Measurements from ENCODE around the gene ZKSCAN8.

Gene ZKSCAN8

DNA sequence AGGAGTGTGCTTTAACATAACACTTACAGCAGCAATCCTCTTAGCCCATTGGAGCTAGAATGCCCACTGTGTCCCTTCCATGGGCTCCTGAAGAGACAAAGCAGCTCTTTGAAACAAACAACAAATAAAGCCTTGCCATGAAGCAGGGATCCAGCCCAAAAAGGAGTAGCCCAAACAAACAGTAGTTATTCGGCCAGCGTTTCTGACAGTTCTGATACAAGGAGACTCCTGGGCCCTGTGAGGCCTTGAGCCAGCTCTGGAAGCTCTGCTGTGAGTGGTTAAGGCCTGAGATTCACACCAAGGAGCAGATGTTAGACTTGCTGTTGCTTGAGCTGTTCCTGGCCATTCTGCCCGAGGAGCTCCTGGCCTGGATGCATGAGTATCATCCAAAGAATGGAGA is 34.2 kb upstream of the ZKSCAN8 start:
- ATAC-seq (ENCODE audit: low read depth) (no peak), DNase-seq (ENCODE audit: low spot score) (no peak)
- TF ChIP-seq, protein P1, sequence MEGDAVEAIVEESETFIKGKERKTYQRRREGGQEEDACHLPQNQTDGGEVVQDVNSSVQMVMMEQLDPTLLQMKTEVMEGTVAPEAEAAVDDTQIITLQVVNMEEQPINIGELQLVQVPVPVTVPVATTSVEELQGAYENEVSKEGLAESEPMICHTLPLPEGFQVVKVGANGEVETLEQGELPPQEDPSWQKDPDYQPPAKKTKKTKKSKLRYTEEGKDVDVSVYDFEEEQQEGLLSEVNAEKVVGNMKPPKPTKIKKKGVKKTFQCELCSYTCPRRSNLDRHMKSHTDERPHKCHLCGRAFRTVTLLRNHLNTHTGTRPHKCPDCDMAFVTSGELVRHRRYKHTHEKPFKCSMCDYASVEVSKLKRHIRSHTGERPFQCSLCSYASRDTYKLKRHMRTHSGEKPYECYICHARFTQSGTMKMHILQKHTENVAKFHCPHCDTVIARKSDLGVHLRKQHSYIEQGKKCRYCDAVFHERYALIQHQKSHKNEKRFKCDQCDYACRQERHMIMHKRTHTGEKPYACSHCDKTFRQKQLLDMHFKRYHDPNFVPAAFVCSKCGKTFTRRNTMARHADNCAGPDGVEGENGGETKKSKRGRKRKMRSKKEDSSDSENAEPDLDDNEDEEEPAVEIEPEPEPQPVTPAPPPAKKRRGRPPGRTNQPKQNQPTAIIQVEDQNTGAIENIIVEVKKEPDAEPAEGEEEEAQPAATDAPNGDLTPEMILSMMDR (IDR thresholded peaks at IDR 0.05; ENCODE audit: poor library complexity, severe bottlenecking): no peak
- no peaks in the 10 kb centered on the region for H3K9me3 ChIP-seq (ENCODE audit: severe bottlenecking)
- no peaks in the 10 kb centered on the region for H3K36me3 ChIP-seq (ENCODE audit: low read depth)
- no peaks in the 10 kb centered on the region for H3K4me1 ChIP-seq (ENCODE audit: insufficient read depth, poor library complexity, severe bottlenecking)
- no peak overlapping the region for H3K4me3 ChIP-seq (ENCODE audit: severe bottlenecking)
- no peaks in the 10 kb centered on the region for H3K27me3 ChIP-seq (ENCODE audit: insufficient read depth, poor library complexity, severe bottlenecking)
- no peak overlapping the region for H3K27ac ChIP-seq (ENCODE audit: poor library complexity, severe bottlenecking)

DNA sequence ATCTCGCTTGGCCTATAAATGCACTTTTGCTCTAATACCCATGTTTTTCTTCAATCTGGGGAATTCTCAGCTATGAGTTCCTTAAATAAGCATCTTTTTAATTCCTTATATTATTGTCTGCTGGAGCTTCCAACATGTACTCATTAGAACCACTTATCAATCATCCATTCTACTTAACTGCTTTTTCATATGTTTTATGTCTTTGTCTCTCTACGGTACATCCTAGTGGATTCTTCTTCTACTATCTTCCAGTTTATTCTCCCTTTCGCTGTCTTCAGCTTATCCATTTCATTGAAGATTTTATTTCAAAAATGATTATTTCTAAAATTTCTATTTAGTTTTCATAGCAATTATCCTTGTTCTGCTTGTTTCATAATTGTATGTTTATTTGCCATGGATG is 29.7 kb upstream of the ZKSCAN8 start:
- H3K27ac ChIP-seq (ENCODE audit: poor library complexity, severe bottlenecking): no peak overlapping the region
- no peak overlapping the region for H3K4me3 ChIP-seq (ENCODE audit: severe bottlenecking)
- no peak for DNase-seq (ENCODE audit: low spot score)

DNA sequence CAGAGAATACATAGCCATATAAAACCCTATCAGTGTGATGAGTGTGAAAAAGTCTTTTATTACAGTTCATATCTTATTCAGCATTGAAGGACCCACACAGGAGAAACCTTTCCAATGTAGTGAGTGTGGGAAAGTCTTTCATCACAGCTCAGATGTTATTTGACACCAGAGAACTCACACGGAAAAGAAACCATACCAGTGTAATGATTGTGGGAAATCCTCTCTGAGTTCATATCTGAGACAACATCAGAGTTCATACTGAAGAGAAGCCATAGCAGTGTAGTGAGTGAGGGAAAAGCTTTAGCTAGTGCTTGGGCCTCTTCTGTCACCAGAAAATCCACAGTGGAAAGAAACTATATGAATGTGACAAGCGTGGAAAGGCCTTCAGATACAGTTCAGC is 25.9 kb upstream of the ZKSCAN8 start:
- H3K36me3 ChIP-seq (ENCODE audit: low read depth): peaks cover 17% of the 10 kb centered on the region
- no peaks in the 10 kb centered on the region for H3K27me3 ChIP-seq (ENCODE audit: insufficient read depth, poor library complexity, severe bottlenecking)
- H3K4me3 ChIP-seq (ENCODE audit: severe bottlenecking): no peak overlapping the region
- ATAC-seq (ENCODE audit: low read depth) (no peak), DNase-seq (ENCODE audit: low spot score) (no peak)
- H3K4me1 ChIP-seq (ENCODE audit: insufficient read depth, poor library complexity, severe bottlenecking): no peaks in the 10 kb centered on the region
- no peaks in the 10 kb centered on the region for H3K9me3 ChIP-seq (ENCODE audit: severe bottlenecking)
- H3K27ac ChIP-seq (ENCODE audit: poor library complexity, severe bottlenecking): no peak overlapping the region
- TF ChIP-seq, protein P1 (IDR thresholded peaks at IDR 0.05; ENCODE audit: poor library complexity, severe bottlenecking): no peak

More for the DNA sequence above, 29.7 kb upstream of the ZKSCAN8 start:
- H3K9me3 ChIP-seq (ENCODE audit: severe bottlenecking): no peaks in the 10 kb centered on the region
- H3K4me1 ChIP-seq (ENCODE audit: insufficient read depth, poor library complexity, severe bottlenecking): no peaks in the 10 kb centered on the region
- no peak for ATAC-seq (ENCODE audit: low read depth)
- H3K27me3 ChIP-seq (ENCODE audit: insufficient read depth, poor library complexity, severe bottlenecking): no peaks in the 10 kb centered on the region
- TF ChIP-seq, protein P1 (IDR thresholded peaks at IDR 0.05; ENCODE audit: poor library complexity, severe bottlenecking): no peak
- no peaks in the 10 kb centered on the region; the same call in 1 of the 2 replicates for H3K36me3 ChIP-seq (ENCODE audit: low read depth)

DNA sequence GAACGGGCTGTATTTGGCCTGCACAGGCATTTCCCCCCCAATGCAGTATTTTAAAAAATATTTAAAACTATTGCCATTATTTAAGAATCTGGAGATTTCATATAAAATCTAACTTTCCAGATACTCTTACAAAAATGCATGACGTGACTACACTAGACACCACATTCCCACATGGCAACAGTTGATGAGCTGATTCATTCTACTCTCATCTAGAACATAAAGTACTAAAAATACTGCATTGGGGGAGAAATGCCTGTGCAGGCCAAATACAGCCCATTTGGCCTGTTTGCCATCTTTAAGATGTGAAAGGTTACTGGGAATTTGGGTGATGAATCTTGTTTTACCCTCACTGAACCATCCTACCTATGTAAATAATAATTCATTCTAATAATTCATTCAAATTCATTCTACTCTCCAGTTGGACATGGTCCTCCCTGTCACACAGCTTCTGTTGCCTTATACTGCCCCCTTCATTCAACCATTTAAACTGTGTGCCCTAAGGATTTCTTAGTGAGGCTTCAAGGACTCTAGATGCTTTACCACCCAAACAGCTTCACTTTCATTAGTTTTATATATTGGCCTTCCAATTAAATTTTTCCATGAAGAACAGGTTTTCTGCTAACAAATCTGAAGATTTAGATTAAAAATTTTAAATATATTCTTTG is 24.2 kb upstream of the ZKSCAN8 start:
- H3K27ac ChIP-seq (ENCODE audit: poor library complexity, severe bottlenecking): no peak overlapping the region
- DNase-seq (ENCODE audit: low spot score): no peak

DNA sequence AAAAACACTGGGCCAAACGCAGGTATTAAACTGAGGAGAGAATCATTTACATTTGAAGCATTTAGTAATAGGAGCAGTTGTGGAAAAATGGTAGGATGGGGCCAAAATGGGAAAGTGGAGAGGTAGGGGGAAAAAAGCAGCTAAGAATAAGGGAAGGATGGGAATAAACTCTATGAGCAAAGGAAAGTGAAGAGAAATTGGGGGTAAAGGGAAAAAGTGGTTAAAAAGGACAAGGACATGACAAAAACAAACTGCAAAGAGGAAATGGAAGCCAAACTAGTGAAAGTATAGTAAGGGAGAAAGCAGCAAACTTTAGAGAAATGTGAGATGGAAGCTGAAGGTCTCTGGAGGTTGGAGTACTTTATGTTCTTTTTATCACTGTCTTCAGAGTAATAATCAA is 23.5 kb upstream of the ZKSCAN8 start:
- ATAC-seq (ENCODE audit: low read depth) (no peak), DNase-seq (ENCODE audit: low spot score) (no peak)
- H3K4me1 ChIP-seq (ENCODE audit: insufficient read depth, poor library complexity, severe bottlenecking): no peaks in the 10 kb centered on the region
- no peaks in the 10 kb centered on the region for H3K27me3 ChIP-seq (ENCODE audit: insufficient read depth, poor library complexity, severe bottlenecking)
- no peak overlapping the region for H3K4me3 ChIP-seq (ENCODE audit: severe bottlenecking)
- H3K36me3 ChIP-seq (ENCODE audit: low read depth): peaks cover 26% of the 10 kb centered on the region
- TF ChIP-seq, protein P1 (IDR thresholded peaks at IDR 0.05; ENCODE audit: poor library complexity, severe bottlenecking): no peak
- H3K27ac ChIP-seq (ENCODE audit: poor library complexity, severe bottlenecking): no peak overlapping the region
- H3K9me3 ChIP-seq (ENCODE audit: severe bottlenecking): no peaks in the 10 kb centered on the region

More for the DNA sequence above, 24.2 kb upstream of the ZKSCAN8 start:
- TF ChIP-seq, protein P1 (IDR thresholded peaks at IDR 0.05; ENCODE audit: poor library complexity, severe bottlenecking): no peak
- Histone ChIP-seq H3K4me1 (ENCODE audit: insufficient read depth, poor library complexity, severe bottlenecking) (no peaks in the 10 kb centered on the region), H3K4me3 (ENCODE audit: severe bottlenecking) (no peak overlapping the region), H3K27me3 (ENCODE audit: insufficient read depth, poor library complexity, severe bottlenecking) (no peaks in the 10 kb centered on the region), H3K36me3 (ENCODE audit: low read depth) (peaks cover 24% of the 10 kb centered on the region), H3K9me3 (ENCODE audit: severe bottlenecking) (no peaks in the 10 kb centered on the region)
- ATAC-seq (ENCODE audit: low read depth): no peak
